ENCODE measurements around the gene DKK3. TPM values are rescaled to one million over a fixed set of nuclear protein-coding genes. Genes with fewer than 3 reads are reported as not detected.

The DKK3 gene
- total RNA-seq, 1 experiment from 2014 or later: 3.1 TPM

- DNase-seq (ENCODE audit: low read depth, low spot score): no peak
- in situ Hi-C loops (cut with HindIII; ENCODE audit: low pct_unique_long_range_greater_than_20kb, low sequenced_read_pairs): no loop called here
Observed at GRCh38 chr11:11965656-11966353, 42.6 kb downstream of the DKK3 start.

- in situ Hi-C loops (cut with HindIII; ENCODE audit: low pct_unique_long_range_greater_than_20kb, low sequenced_read_pairs): no loop called here
- DNase-seq (ENCODE audit: low read depth, low spot score): no peak
Observed at GRCh38 chr11:11965192-11965591, 43.2 kb downstream of the DKK3 start.

GRCh38 chr11:11964774-11965150 is 43.7 kb downstream of the DKK3 start:
- no peak for DNase-seq (ENCODE audit: low read depth, low spot score)
- in situ Hi-C loops (cut with HindIII; ENCODE audit: low pct_unique_long_range_greater_than_20kb, low sequenced_read_pairs): no loop called here

- in situ Hi-C loops (cut with HindIII; ENCODE audit: low pct_unique_long_range_greater_than_20kb, low sequenced_read_pairs): no loop called here
- no peak for DNase-seq (ENCODE audit: low read depth, low spot score)
Observed at GRCh38 chr11:11963842-11964773, 44.3 kb downstream of the DKK3 start.

GRCh38 chr11:11963067-11963466 is 45.4 kb downstream of the DKK3 start:
- in situ Hi-C loops (cut with HindIII; ENCODE audit: low pct_unique_long_range_greater_than_20kb, low sequenced_read_pairs): no loop called here
- no peak for DNase-seq (ENCODE audit: low read depth, low spot score)

GRCh38 chr11:11961399-11962028 is 46.9 kb downstream of the DKK3 start:
- in situ Hi-C loops (cut with HindIII; ENCODE audit: low pct_unique_long_range_greater_than_20kb, low sequenced_read_pairs): no loop called here
- no peak for DNase-seq (ENCODE audit: low read depth, low spot score)

GRCh38 chr11:11960687-11961086 is 47.7 kb downstream of the DKK3 start:
- no peak for DNase-seq (ENCODE audit: low read depth, low spot score)
- in situ Hi-C loops (cut with HindIII; ENCODE audit: low pct_unique_long_range_greater_than_20kb, low sequenced_read_pairs): no loop called here

GRCh38 chr11:11959601-11960000 is 48.8 kb downstream of the DKK3 start:
- in situ Hi-C loops (cut with HindIII; ENCODE audit: low pct_unique_long_range_greater_than_20kb, low sequenced_read_pairs): no loop called here
- no peak for DNase-seq (ENCODE audit: low read depth, low spot score)

GRCh38 chr11:11958403-11959231 is 49.8 kb downstream of the DKK3 start:
- peak; percentile 12 for DNase-seq (ENCODE audit: low read depth, low spot score)
- in situ Hi-C loops (cut with HindIII; ENCODE audit: low pct_unique_long_range_greater_than_20kb, low sequenced_read_pairs): no loop called here

- DNase-seq (ENCODE audit: low read depth, low spot score): no peak
- in situ Hi-C loops (cut with HindIII; ENCODE audit: low pct_unique_long_range_greater_than_20kb, low sequenced_read_pairs): no loop called here
Observed at GRCh38 chr11:11956006-11956405, 52.4 kb downstream of the DKK3 start.

- DNase-seq (ENCODE audit: low read depth, low spot score): no peak
- in situ Hi-C loops (cut with HindIII; ENCODE audit: low pct_unique_long_range_greater_than_20kb, low sequenced_read_pairs): no loop called here
Observed at GRCh38 chr11:11952036-11952435, 56.4 kb downstream of the DKK3 start.

- in situ Hi-C loops (cut with HindIII; ENCODE audit: low pct_unique_long_range_greater_than_20kb, low sequenced_read_pairs): no loop called here
- no peak for DNase-seq (ENCODE audit: low read depth, low spot score)
Observed at GRCh38 chr11:11949482-11949881, 58.9 kb downstream of the DKK3 start.

- DNase-seq (ENCODE audit: low read depth, low spot score): no peak
- in situ Hi-C loops (cut with HindIII; ENCODE audit: low pct_unique_long_range_greater_than_20kb, low sequenced_read_pairs): no loop called here
Observed at GRCh38 chr11:11948242-11948947, 60.0 kb downstream of the DKK3 start.

- in situ Hi-C loops (cut with HindIII; ENCODE audit: low pct_unique_long_range_greater_than_20kb, low sequenced_read_pairs): no loop called here
- no peak for DNase-seq (ENCODE audit: low read depth, low spot score)
Observed at GRCh38 chr11:11947825-11948224, 60.6 kb downstream of the DKK3 start.

- in situ Hi-C loops (cut with HindIII; ENCODE audit: low pct_unique_long_range_greater_than_20kb, low sequenced_read_pairs): no loop called here
- no peak for DNase-seq (ENCODE audit: low read depth, low spot score)
Observed at GRCh38 chr11:11946878-11947277, 61.5 kb downstream of the DKK3 start.

GRCh38 chr11:11946180-11946579 is 62.2 kb downstream of the DKK3 start:
- in situ Hi-C loops (cut with HindIII; ENCODE audit: low pct_unique_long_range_greater_than_20kb, low sequenced_read_pairs): no loop called here
- no peak for DNase-seq (ENCODE audit: low read depth, low spot score)

- DNase-seq (ENCODE audit: low read depth, low spot score): no peak
- in situ Hi-C loops (cut with HindIII; ENCODE audit: low pct_unique_long_range_greater_than_20kb, low sequenced_read_pairs): no loop called here
Observed at GRCh38 chr11:11944444-11944843, 64.0 kb downstream of the DKK3 start.

Data from SK-MEL-5 (cell line).